HepG2 (cell line): ENCODE measurements around the gene UNC13D. TPM values are rescaled to one million over a fixed set of nuclear protein-coding genes. Genes with fewer than 3 reads are reported as not detected.

Experiments
- ARNTL ChIP-seq: sonication (generic); formaldehyde crosslinking; IDR thresholded peaks from 2 replicates; pipeline ENCODE4 v1.4.0; 2020; ENCODE audit warnings: mild to moderate bottlenecking, missing genetic modification reagents
- BRD4 ChIP-seq: sonication (generic); formaldehyde crosslinking; IDR thresholded peaks from 2 replicates; pipeline ENCODE4 v1.4.0; 2020; ENCODE audit warnings: missing genetic modification reagents
- CHCHD3 ChIP-seq: sonication (generic); formaldehyde crosslinking; IDR thresholded peaks from 2 replicates; pipeline ENCODE4 v1.8.0; 2022; ENCODE audit warnings: mild to moderate bottlenecking, missing genetic modification reagents, moderate library complexity
- CSRNP1 ChIP-seq: sonication (generic); formaldehyde crosslinking; IDR thresholded peaks from 2 replicates; pipeline ENCODE4 v1.8.1; 2023; ENCODE audit warnings: mild to moderate bottlenecking, missing genetic modification reagents
- EEA1 ChIP-seq: sonication (generic); formaldehyde crosslinking; IDR thresholded peaks from 2 replicates; pipeline ENCODE4 v1.5.1; 2020; ENCODE audit warnings: mild to moderate bottlenecking, missing genetic modification reagents, borderline replicate concordance
- FOXC1 ChIP-seq: sonication (generic); formaldehyde crosslinking; IDR thresholded peaks from 2 replicates; pipeline ENCODE4 v1.8.0; 2022; ENCODE audit warnings: mild to moderate bottlenecking, missing genetic modification reagents, borderline replicate concordance
- KAT7 ChIP-seq: IDR thresholded peaks from 2 replicates; pipeline ENCODE4 v1.6.1; 2018; ENCODE audit warnings: borderline replicate concordance, missing compliant biosample characterization
- MXI1 ChIP-seq: IDR thresholded peaks from 3 replicates; pipeline ENCODE4 v1.6.1; 2012; ENCODE audit warnings: low read depth, low read length, inconsistent platforms, borderline replicate concordance
- POLR2AphosphoS2 ChIP-seq: IDR thresholded peaks from 2 replicates; pipeline ENCODE4 v1.6.1; 2011; ENCODE audit warnings: low read depth, low read length, improper control_type of control experiment
- STAT6 ChIP-seq: sonication (generic); formaldehyde crosslinking; IDR thresholded peaks from 2 replicates; pipeline ENCODE4 v1.4.0; 2020; ENCODE audit warnings: missing genetic modification reagents, mild to moderate bottlenecking, borderline replicate concordance
- TBP ChIP-seq: sonication (generic); formaldehyde crosslinking; IDR thresholded peaks from 2 replicates; pipeline ENCODE4 v1.5.0; 2020; ENCODE audit warnings: missing genetic modification reagents
- TFE3 ChIP-seq: IDR thresholded peaks from 2 replicates; pipeline ENCODE4 v1.6.1; 2016
- ZBTB2 ChIP-seq: sonication (generic); formaldehyde crosslinking; IDR thresholded peaks from 2 replicates; pipeline ENCODE4 v1.8.0; 2022; ENCODE audit warnings: low read depth, missing genetic modification reagents
- ZBTB26 ChIP-seq: IDR thresholded peaks from 2 replicates; pipeline ENCODE4 v1.6.1; 2016; ENCODE audit warnings: missing compliant biosample characterization, missing genetic modification reagents, borderline replicate concordance
- ZNF136 ChIP-seq: sonication (generic); formaldehyde crosslinking; IDR thresholded peaks from 2 replicates; pipeline ENCODE4 v1.8.1; 2022; ENCODE audit warnings: low read depth, mild to moderate bottlenecking, moderate library complexity, missing genetic modification reagents
- ZNF564 ChIP-seq: sonication (generic); formaldehyde crosslinking; IDR thresholded peaks from 2 replicates; pipeline ENCODE4 v1.8.1; 2023; ENCODE audit warnings: mild to moderate bottlenecking, missing genetic modification reagents
- polyA plus RNA-seq, 8 experiments: library from polyadenylated mRNA; depleted of rRNA in 3 of 8; stranded (reverse) in 7 of 8; unstranded in 1 of 8; fragments of >200 nt; fragmentation: Illumina TruSeq in 4 of 8; extraction: Trizol in 4 of 8; gene quantifications; 2 replicates each; pipeline versions ENCODE4 v1.2.1 to v1.2.3, GENCODE V29; 2011 to 2016; ENCODE audit warnings: low read depth in 4 of 8, missing spikeins in 1 of 8, mixed read lengths in 1 of 8; ENCODE audit not compliant: insufficient read depth in 1 of 8
- total RNA-seq, 5 experiments: library from RNA; depleted of rRNA; stranded (reverse); fragments of >200 nt; fragmentation: Illumina TruSeq; extraction: Trizol; gene quantifications; 2 replicates each; pipeline ENCODE4 v1.2.3, GENCODE V29; 2016; ENCODE audit warnings: low read depth in 1 of 5

UNC13D gene
- total and polyA plus RNA-seq, 2 of the 13 experiments (the other 11 are each of a cell fraction or from before 2014, with no cell fraction given), result 29.7 to 42.7 TPM

GRCh38 chr17:75843577-75844529 is at the start of gene UNC13D (continued):
- TF ChIP-seq TFE3 (CRISPR knock-in tag) (no peak; the same call in 1 of the 2 replicates), EEA1 (peak; percentile 17; the same call in 1 of the 2 replicates), KAT7 (CRISPR knock-in tag) (no peak; the same call in 1 of the 2 replicates), POLR2AphosphoS2 (no peak), STAT6 (CRISPR knock-in tag) (no peak; the same call in 1 of the 2 replicates), BRD4 (0 out of 2 replicates have a peak, but pooled peaks have one; percentile 56), ZNF136 (no peak), ZNF564 (CRISPR knock-in tag) (no peak), TBP (CRISPR knock-in tag) (no peak), CHCHD3 (CRISPR knock-in tag) (peak; percentile 64; the same call in 1 of the 2 replicates), ZBTB2 (CRISPR knock-in tag) (no peak), FOXC1 (CRISPR knock-in tag) (peak; percentile 47), MXI1 (no peak), ARNTL (CRISPR knock-in tag) (no peak; the same call in 1 of the 2 replicates), CSRNP1 (no peak), ZBTB26 (CRISPR knock-in tag) (no peak; the same call in 1 of the 2 replicates)
